Ovary (tissue), 9 donors: ENCODE data around the gene DAPK1. TPM values are rescaled to one million over a fixed set of nuclear protein-coding genes. Genes with fewer than 3 reads are reported as not detected.

Source experiments
- DNase-seq, 5 donors: peaks; one replicate each; pipeline ENCODE4 v3.0.0-alpha.2; 2019 to 2020
- H3K27ac ChIP-seq, 2 donors: fragments of 200-600 bp; one replicate each; pipeline versions ENCODE4 v1.5.1 to v1.8.0; 2019 to 2022
- H3K27me3 ChIP-seq: fragments of 200-600 bp; one replicate; pipeline ENCODE4 v1.8.0; 2022
- H3K36me3 ChIP-seq: fragments of 200-600 bp; sonication (generic); one replicate; pipeline ENCODE4 v1.5.1; 2019
- H3K4me1 ChIP-seq: one replicate; pipeline ENCODE4 v1.8.1; 2013; ENCODE audit warnings: mild to moderate bottlenecking, moderate library complexity; ENCODE audit not compliant: insufficient read depth
- H3K4me3 ChIP-seq: fragments of 200-600 bp; sonication (generic); one replicate; pipeline ENCODE4 v1.5.1; 2017
- H3K9me3 ChIP-seq, 2 donors: fragments of 200-600 bp in 1 of 2; sonication (generic) in 1 of 2; one replicate each; pipeline versions ENCODE4 v1.5.1 to v1.8.1; 2013 to 2019; ENCODE audit warnings: mild to moderate bottlenecking in 1 of 2, moderate library complexity in 1 of 2
- EP300 ChIP-seq: sonication (generic); formaldehyde crosslinking; IDR thresholded peaks from one replicate; pipeline ENCODE4 v1.6.1; 2017; ENCODE audit warnings: antibody characterized with exemption
- POLR2A ChIP-seq: fragments of 450-650 bp; IDR thresholded peaks from one replicate; pipeline ENCODE4 v1.6.1; 2017; ENCODE audit warnings: antibody characterized with exemption, mild to moderate bottlenecking, moderate library complexity
- WGBS, 3 donors: extraction: QIAGEN DNeasy Blood & Tissue Kit in 1 of 3; methylation state at CpG; one replicate each; pipeline versions ENCODE4 v1.1.5 to v1.1.7; 2013 to 2017; 5-methylcytosine and 5-hydroxymethylcytosine counted together
- intact Hi-C, 4 donors: fragments of 100-400 bp; cut with DNase I; formaldehyde crosslinking; loops; one replicate each; pipeline versions ENCODE4 v1.11.0 to v1.15.1; 2022 to 2023
- polyA plus RNA-seq, 2 donors: library from polyadenylated mRNA; stranded (reverse); fragments of 200-250 nt in 1 of 2; fragments of 350-450 nt in 1 of 2; fragmentation: Illumina TruSeq in 1 of 2; extraction: RNeasy Lipid Tissue Mini Kit (QIAGEN cat#74804) in 1 of 2; gene quantifications; one replicate each; pipeline ENCODE4 v1.2.3, GENCODE V29; 2013 to 2014
- total RNA-seq, 7 donors: library from RNA; depleted of rRNA in 2 of 7; stranded (reverse); fragments of >200 nt in 2 of 7; fragmentation: NEBNext Ultra II Directional in 3 of 7; extraction: Animal tissue kit (Norgen Biotek cat#: 25700) in 3 of 7; gene quantifications; one replicate each; pipeline versions ENCODE4 v1.1.0 to v1.2.4, GENCODE V29; 2016 to 2023
- TF ChIP-seq, protein P1 (sequence below), 3 donors: fragments of 450-650 bp in 2 of 3; fragments of 200-600 bp in 1 of 3; IDR thresholded peaks; one replicate each; pipeline versions ENCODE4 v1.5.1 to v1.8.0; 2016 to 2022; ENCODE audit warnings: antibody characterized with exemption in 3 of 3, mild to moderate bottlenecking in 1 of 3
- donor health status: DM: no; HTN: no; CAD: no; lungs with moderate emphysema.
- donor health status: DM: no; HTN: no; CAD: no.
- donor health status: Bipolar disorder and iron deficiency.
- donor health status: DM: yes; HTN: yes; CAD: no.
- donor health status: DM: no; HTN: no; CAD: no.
- donor health status: DM: yes; HTN: yes; CAD: no.

DAPK1 gene
- total and polyA plus RNA-seq, 9 donors, result 39.3 to 133 (median 89.6) TPM

DNA sequence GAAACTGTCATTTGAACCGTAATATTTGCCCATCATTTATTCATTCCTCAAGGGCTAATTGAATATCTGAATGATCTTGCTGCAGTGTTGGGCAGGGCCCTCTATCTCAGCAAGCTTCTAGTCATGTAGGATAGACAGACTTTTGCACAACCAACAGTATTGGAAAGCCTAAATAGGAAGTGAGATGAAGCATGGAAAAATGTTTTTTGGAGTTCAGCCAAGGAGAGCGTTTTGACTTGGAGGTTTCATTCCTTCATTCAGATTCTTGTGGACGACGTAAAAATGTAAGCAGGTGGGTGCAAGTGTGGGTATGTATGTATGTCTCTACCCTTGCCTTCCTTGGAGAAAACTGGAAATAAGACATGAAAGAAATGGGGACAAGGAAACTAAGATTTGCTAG, 15.5 kb downstream of the DAPK1 start:
- no peak overlapping the region for H3K4me3 ChIP-seq
- no peaks in the 10 kb centered on the region for H3K9me3 ChIP-seq
- H3K4me1 ChIP-seq, result peaks cover 12% of the 10 kb centered on the region
- TF ChIP-seq EP300, result no peak
- no peak for TF ChIP-seq POLR2A
- TF ChIP-seq, protein P1, sequence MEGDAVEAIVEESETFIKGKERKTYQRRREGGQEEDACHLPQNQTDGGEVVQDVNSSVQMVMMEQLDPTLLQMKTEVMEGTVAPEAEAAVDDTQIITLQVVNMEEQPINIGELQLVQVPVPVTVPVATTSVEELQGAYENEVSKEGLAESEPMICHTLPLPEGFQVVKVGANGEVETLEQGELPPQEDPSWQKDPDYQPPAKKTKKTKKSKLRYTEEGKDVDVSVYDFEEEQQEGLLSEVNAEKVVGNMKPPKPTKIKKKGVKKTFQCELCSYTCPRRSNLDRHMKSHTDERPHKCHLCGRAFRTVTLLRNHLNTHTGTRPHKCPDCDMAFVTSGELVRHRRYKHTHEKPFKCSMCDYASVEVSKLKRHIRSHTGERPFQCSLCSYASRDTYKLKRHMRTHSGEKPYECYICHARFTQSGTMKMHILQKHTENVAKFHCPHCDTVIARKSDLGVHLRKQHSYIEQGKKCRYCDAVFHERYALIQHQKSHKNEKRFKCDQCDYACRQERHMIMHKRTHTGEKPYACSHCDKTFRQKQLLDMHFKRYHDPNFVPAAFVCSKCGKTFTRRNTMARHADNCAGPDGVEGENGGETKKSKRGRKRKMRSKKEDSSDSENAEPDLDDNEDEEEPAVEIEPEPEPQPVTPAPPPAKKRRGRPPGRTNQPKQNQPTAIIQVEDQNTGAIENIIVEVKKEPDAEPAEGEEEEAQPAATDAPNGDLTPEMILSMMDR (IDR thresholded peaks at IDR 0.05), result no peak
- DNase-seq, result no peak
- no peaks in the 10 kb centered on the region for H3K27me3 ChIP-seq
- intact Hi-C loops, result loop anchor here in 3 of 4 donors (10.0 kb wide), 3 partner anchors 52 to 122 kb away; no protein-coding TSS in a partner anchor
- H3K27ac ChIP-seq, result no peak overlapping the region
- no peaks in the 10 kb centered on the region for H3K36me3 ChIP-seq
- WGBS, 3 donors, result 38 to 47% (median 42%) methylated on average over 4 of the region's 4 CpGs

DNA sequence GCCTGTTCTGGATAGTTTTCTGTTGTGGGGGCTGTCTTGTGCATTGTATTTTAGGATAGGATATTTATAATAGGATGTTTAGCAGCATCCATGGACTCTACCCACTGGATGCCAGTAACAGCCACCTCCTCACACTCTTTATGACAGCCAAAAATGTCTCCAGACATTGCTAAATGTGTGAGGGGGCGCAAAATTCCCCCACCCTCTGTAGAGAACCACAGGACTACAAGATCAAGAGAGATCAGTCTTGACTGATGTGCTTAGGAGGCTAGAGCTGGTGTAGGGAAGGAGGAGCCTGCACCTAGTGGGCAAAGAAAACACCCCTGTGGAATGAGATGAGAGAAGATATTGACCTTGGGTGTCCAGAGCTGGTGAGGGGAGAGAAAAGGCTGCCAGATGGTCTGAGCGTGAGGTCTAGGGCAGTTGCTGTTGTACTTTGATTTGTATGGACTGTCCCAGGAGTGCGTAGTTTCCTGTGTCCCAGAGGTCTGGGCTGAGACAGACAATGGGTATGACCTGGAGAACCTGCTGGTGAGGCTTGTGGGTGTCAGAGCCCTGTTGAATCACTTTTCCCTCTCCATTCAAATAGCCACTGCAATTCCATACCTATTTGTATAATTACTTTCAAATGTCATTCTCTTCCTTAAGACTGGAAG, 16.3 kb downstream of the DAPK1 start:
- 91 to 98% (median 94%) methylated on average over 3 of the region's 3 CpGs for WGBS, 3 donors
- Histone ChIP-seq H3K4me1 (peaks cover 18% of the 10 kb centered on the region), H3K9me3 (no peaks in the 10 kb centered on the region), H3K27ac (no peak overlapping the region), H3K27me3 (no peaks in the 10 kb centered on the region), H3K4me3 (no peak overlapping the region), H3K36me3 (no peaks in the 10 kb centered on the region)
- DNase-seq, result no peak
- intact Hi-C loops, result loop anchor here in 3 of 4 donors (10.0 kb wide), 3 partner anchors 51 to 121 kb away; no protein-coding TSS in a partner anchor
- TF ChIP-seq POLR2A, result no peak
- TF ChIP-seq, protein P1 (IDR thresholded peaks at IDR 0.05), result no peak
- no peak for TF ChIP-seq EP300

DNA sequence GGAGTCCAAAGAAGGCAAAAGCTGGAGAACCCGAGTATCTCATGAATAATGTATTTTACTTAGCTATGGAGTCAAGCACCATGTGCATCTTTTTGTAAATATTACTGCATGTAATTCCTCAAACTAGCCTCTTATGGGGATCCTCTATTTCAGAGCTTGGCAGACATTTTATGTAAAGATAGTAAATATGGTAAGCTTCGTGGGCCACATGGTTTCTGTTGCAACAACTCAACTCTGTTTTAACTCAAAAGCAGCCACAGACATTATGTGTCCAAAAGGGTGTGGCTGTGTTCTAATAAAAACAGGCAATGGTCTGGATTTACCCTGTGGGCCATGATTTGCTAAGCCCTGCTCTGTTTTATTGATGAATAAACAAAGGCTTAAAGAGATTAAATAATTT, 17.3 kb downstream of the DAPK1 start:
- Histone ChIP-seq H3K36me3 (no peaks in the 10 kb centered on the region), H3K9me3 (no peaks in the 10 kb centered on the region), H3K4me1 (peaks cover 21% of the 10 kb centered on the region), H3K27ac (no peak overlapping the region), H3K4me3 (no peak overlapping the region), H3K27me3 (no peaks in the 10 kb centered on the region)
- intact Hi-C loops, result loop anchor here in 3 of 4 donors (5.0 to 10.0 kb wide), 4 partner anchors 50 to 127 kb away; no protein-coding TSS in a partner anchor
- no peak for DNase-seq
- TF ChIP-seq EP300, result no peak
- TF ChIP-seq POLR2A, result no peak
- TF ChIP-seq, protein P1 (IDR thresholded peaks at IDR 0.05), result no peak
- 52 to 67% (median 54%) methylated on average over 2 of the region's 2 CpGs for WGBS, 3 donors

DNA sequence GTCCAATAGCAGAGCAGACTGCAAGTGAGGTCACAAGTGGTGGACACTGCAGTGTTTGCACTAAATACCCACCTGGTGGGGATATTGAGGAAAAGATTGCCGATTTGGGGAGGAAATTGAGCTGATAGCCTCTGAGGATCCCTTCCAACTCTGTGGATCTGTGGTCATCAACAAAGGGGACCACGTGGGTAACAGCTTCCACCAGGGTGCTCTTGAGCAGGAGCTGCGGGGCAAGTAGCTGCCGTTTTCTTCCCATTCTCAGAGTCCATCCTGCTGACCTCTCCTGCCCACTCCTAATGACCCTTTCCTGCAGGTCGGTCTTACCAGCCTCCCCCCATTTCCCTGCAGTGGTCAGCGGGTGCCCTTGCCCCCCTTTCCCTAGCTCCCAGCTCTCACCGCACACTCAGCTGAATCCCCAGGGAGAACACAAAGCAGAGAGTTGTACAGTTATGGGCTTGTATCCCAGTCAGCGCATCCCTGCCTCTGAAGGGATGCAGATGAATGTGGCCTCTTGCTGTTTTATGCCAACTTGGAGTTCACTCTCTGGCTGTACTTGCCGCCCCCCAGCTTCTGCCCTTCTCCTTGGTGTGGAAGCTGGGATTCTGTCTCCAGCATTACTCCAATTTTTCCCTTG, 18.0 kb downstream of the DAPK1 start:
- H3K9me3 ChIP-seq, result no peaks in the 10 kb centered on the region
- H3K36me3 ChIP-seq, result no peaks in the 10 kb centered on the region
- H3K27ac ChIP-seq, result no peak overlapping the region
- intact Hi-C loops, result loop anchor here in 3 of 4 donors (5.0 to 10.0 kb wide), 4 partner anchors 49 to 127 kb away; no protein-coding TSS in a partner anchor
- no peak for DNase-seq
- 77 to 89% (median 84%) methylated on average over 9 of the region's 9 CpGs for WGBS, 3 donors
- H3K4me1 ChIP-seq, result peaks cover 21% of the 10 kb centered on the region
- no peaks in the 10 kb centered on the region for H3K27me3 ChIP-seq
- H3K4me3 ChIP-seq, result no peak overlapping the region
- TF ChIP-seq EP300, result no peak
- TF ChIP-seq POLR2A, result no peak
- TF ChIP-seq, protein P1 (IDR thresholded peaks at IDR 0.05), result no peak
